ENCODE results near the gene WWTR1. TPM values are rescaled to one million over a fixed set of nuclear protein-coding genes. Genes with fewer than 3 reads are reported as not detected.

The WWTR1 gene
- total and polyA plus RNA-seq, 8 donors = 15.4 to 116 (median 61.4) TPM

- 78 to 94% (median 85%) methylated on average over 2 of the region's 2 CpGs for WGBS, 5 donors
- H3K36me3 ChIP-seq = no peaks in the 10 kb centered on the region
- no peaks in the 10 kb centered on the region for H3K27me3 ChIP-seq
- intact Hi-C loops (cut with DNase I; ENCODE audit: low total_unique reads) = no loop called here
- peak overlapping the region in 4 of 5 donors; percentile 29 to 73 (median 57) for H3K27ac ChIP-seq
- no peak overlapping the region for H3K4me3 ChIP-seq
- peak in 1 of 2 donors; percentile 38 for DNase-seq
- peaks cover 0 to 9% (median 2%) of the 10 kb centered on the region in 4 donors for H3K4me1 ChIP-seq
- H3K9me3 ChIP-seq = peaks cover 3 to 10% (median 5%) of the 10 kb centered on the region in 4 donors
- TF ChIP-seq EP300 (IDR thresholded peaks at IDR 0.05) (no peak), POLR2A (IDR thresholded peaks at IDR 0.05) (no peak), POLR2AphosphoS5 (IDR thresholded peaks at IDR 0.05) (no peak), CTCF (IDR thresholded peaks at IDR 0.05) (no peak)
These were observed 45.6 kb upstream of the WWTR1 start for GRCh38 chr3:149703466-149703865.

- H3K4me3 ChIP-seq = no peak overlapping the region
- H3K36me3 ChIP-seq = no peaks in the 10 kb centered on the region
- no peak for TF ChIP-seq EP300 (IDR thresholded peaks at IDR 0.05)
- TF ChIP-seq POLR2AphosphoS5 (IDR thresholded peaks at IDR 0.05) = peak in 1 of 3 donors; percentile 18
- H3K27me3 ChIP-seq = no peaks in the 10 kb centered on the region
- peaks cover 3 to 16% (median 10%) of the 10 kb centered on the region in 4 donors for H3K9me3 ChIP-seq
- H3K27ac ChIP-seq = peak overlapping the region; percentile 30 to 73 (median 50)
- 58 to 80% (median 66%) methylated on average over 4 of the region's 4 CpGs for WGBS, 5 donors
- DNase-seq = peak in 1 of 2 donors; percentile 47
- H3K4me1 ChIP-seq = peaks cover 0 to 9% (median 2%) of the 10 kb centered on the region in 4 donors
- intact Hi-C loops (cut with DNase I; ENCODE audit: low total_unique reads) = no loop called here
These were observed 45.0 kb upstream of the WWTR1 start for GRCh38 chr3:149702691-149703441.

GRCh38 chr3:149701977-149702350 lies 44.1 kb upstream of the WWTR1 start:
- no peaks in the 10 kb centered on the region for H3K36me3 ChIP-seq
- 74 to 97% (median 89%) methylated on average over 1 of the region's 1 CpG for WGBS, 5 donors
- H3K4me3 ChIP-seq = no peak overlapping the region
- no peak for TF ChIP-seq POLR2AphosphoS5 (IDR thresholded peaks at IDR 0.05)
- no peak for TF ChIP-seq EP300 (IDR thresholded peaks at IDR 0.05)
- TF ChIP-seq POLR2A (IDR thresholded peaks at IDR 0.05) = no peak
- TF ChIP-seq CTCF (IDR thresholded peaks at IDR 0.05) = no peak
- peak overlapping the region in 2 of 5 donors; percentile 64 to 73 for H3K27ac ChIP-seq
- intact Hi-C loops (cut with DNase I; ENCODE audit: low total_unique reads) = no loop called here
- no peaks in the 10 kb centered on the region for H3K27me3 ChIP-seq
- H3K9me3 ChIP-seq = peaks cover 3 to 18% (median 12%) of the 10 kb centered on the region in 4 donors
- DNase-seq = no peak
- peaks cover 0 to 9% (median 2%) of the 10 kb centered on the region in 4 donors for H3K4me1 ChIP-seq

- intact Hi-C loops (cut with DNase I; ENCODE audit: low total_unique reads) = no loop called here
- H3K4me3 ChIP-seq = no peak overlapping the region
- 74 to 84% (median 80%) methylated on average over 12 of the region's 12 CpGs for WGBS, 5 donors
- DNase-seq = no peak
- no peaks in the 10 kb centered on the region for H3K36me3 ChIP-seq
- H3K27me3 ChIP-seq = no peaks in the 10 kb centered on the region
- TF ChIP-seq POLR2A (IDR thresholded peaks at IDR 0.05) (no peak), POLR2AphosphoS5 (IDR thresholded peaks at IDR 0.05) (no peak), EP300 (IDR thresholded peaks at IDR 0.05) (no peak), CTCF (IDR thresholded peaks at IDR 0.05) (no peak)
- peak overlapping the region in 3 of 5 donors; percentile 20 to 73 (median 31) for H3K27ac ChIP-seq
- peaks cover 0 to 9% (median 2%) of the 10 kb centered on the region in 4 donors for H3K4me1 ChIP-seq
- peaks cover 3 to 18% (median 12%) of the 10 kb centered on the region in 4 donors for H3K9me3 ChIP-seq
These were observed 43.6 kb upstream of the WWTR1 start for GRCh38 chr3:149701206-149701976.
